HEK293 (cell line): ENCODE data around the gene RIN1.

Experiments
- CTCF ChIA-PET: fragments of 350-600 bp; formaldehyde crosslinking; extraction: SDS; loops from one replicate; lab custom pipeline; 2021; ENCODE audit warnings: antibody characterized with exemption; lab: Yijun Ruan, JAX
- POLR2A ChIA-PET: fragments of 300-600 bp; formaldehyde crosslinking; extraction: SDS; loops from one replicate; lab custom pipeline; 2020; ENCODE audit warnings: antibody characterized with exemption, inconsistent platforms; lab: Yijun Ruan, JAX
- H3K27ac ChIP-seq: fragments of 200-500 bp; sonication (Bioruptor generic); 2 replicates; pipeline ENCODE4 v1.5.1; 2014; ENCODE audit warnings: low read depth, low read length, control low read depth, inconsistent platforms; ENCODE audit errors: extremely low read depth
- H3K36me3 ChIP-seq, 2 experiments: fragments of 200-500 bp in 1 of 2; sonication (Bioruptor generic) in 1 of 2; 1 replicate in 1 of 2; 2 replicates in 1 of 2; pipeline ENCODE4 v1.5.1; 2014 to 2017; ENCODE audit warnings: inconsistent platforms in 2 of 2, low read length in 2 of 2; ENCODE audit not compliant: control insufficient read depth in 2 of 2, insufficient read depth in 1 of 2
- H3K4me1 ChIP-seq: fragments of 200-500 bp; sonication (Bioruptor generic); 2 replicates; pipeline ENCODE4 v1.5.1; 2014; ENCODE audit warnings: mild to moderate bottlenecking, low read length, inconsistent platforms; ENCODE audit not compliant: control insufficient read depth, insufficient read depth
- H3K4me3 ChIP-seq: 2 replicates; pipeline ENCODE4 v1.5.1; 2011; ENCODE audit warnings: low read depth, mild to moderate bottlenecking, control low read depth, low read length, moderate library complexity
- H3K9me3 ChIP-seq: fragments of 200-500 bp; sonication (Bioruptor generic); 2 replicates; pipeline ENCODE4 v1.5.1; 2014; ENCODE audit warnings: low read depth, low read length, inconsistent platforms; ENCODE audit not compliant: control insufficient read depth, insufficient read depth
- ATF2 ChIP-seq: fragments of 450-650 bp; formaldehyde crosslinking; IDR thresholded peaks from 2 replicates; pipeline ENCODE4 v1.5.1; 2016; ENCODE audit warnings: missing biosample characterization, missing genetic modification characterization, low read depth
- EGR2 ChIP-seq: fragments of 450-650 bp; formaldehyde crosslinking; IDR thresholded peaks from 2 replicates; pipeline ENCODE4 v1.5.1; 2016; ENCODE audit warnings: low read depth, missing biosample characterization, missing genetic modification characterization
- GFI1B ChIP-seq: fragments of 450-650 bp; formaldehyde crosslinking; IDR thresholded peaks from 2 replicates; pipeline ENCODE4 v1.5.1; 2016; ENCODE audit warnings: missing biosample characterization, missing genetic modification characterization
- GLIS2 ChIP-seq: fragments of 450-650 bp; formaldehyde crosslinking; IDR thresholded peaks from 2 replicates; pipeline ENCODE4 v1.5.1; 2016; ENCODE audit warnings: missing biosample characterization, missing genetic modification characterization
- MZF1 ChIP-seq: fragments of 450-650 bp; formaldehyde crosslinking; IDR thresholded peaks from 2 replicates; pipeline ENCODE4 v1.5.1; 2017; ENCODE audit warnings: missing biosample characterization, missing genetic modification characterization, borderline replicate concordance
- PATZ1 ChIP-seq: fragments of 450-650 bp; formaldehyde crosslinking; IDR thresholded peaks from 2 replicates; pipeline ENCODE4 v1.5.1; 2016; ENCODE audit warnings: missing biosample characterization, missing genetic modification characterization
- REST ChIP-seq: fragments of 450-650 bp; formaldehyde crosslinking; IDR thresholded peaks from 2 replicates; pipeline ENCODE4 v1.5.1; 2016; ENCODE audit warnings: missing biosample characterization, missing genetic modification characterization
- SCRT1 ChIP-seq: fragments of 450-650 bp; formaldehyde crosslinking; IDR thresholded peaks from 2 replicates; pipeline ENCODE4 v1.5.1; 2016; ENCODE audit warnings: missing biosample characterization, missing genetic modification characterization, borderline replicate concordance
- SETDB1 ChIP-seq: IDR thresholded peaks from one replicate; pipeline ENCODE4 v1.6.1; 2017; ENCODE audit warnings: mild to moderate bottlenecking, low read length, moderate library complexity, mixed read lengths; ENCODE audit not compliant: insufficient read length
- SP2 ChIP-seq: fragments of 450-650 bp; formaldehyde crosslinking; IDR thresholded peaks from 2 replicates; pipeline ENCODE4 v1.5.1; 2016; ENCODE audit warnings: missing biosample characterization, missing genetic modification characterization
- SP7 ChIP-seq: fragments of 450-650 bp; formaldehyde crosslinking; IDR thresholded peaks from 2 replicates; pipeline ENCODE4 v1.5.1; 2016; ENCODE audit warnings: missing biosample characterization, missing genetic modification characterization
- ZNF133 ChIP-seq: fragments of 450-650 bp; formaldehyde crosslinking; IDR thresholded peaks from 2 replicates; pipeline ENCODE4 v1.5.1; 2016; ENCODE audit warnings: missing biosample characterization, missing genetic modification characterization
- ZNF146 ChIP-seq: fragments of 450-650 bp; formaldehyde crosslinking; IDR thresholded peaks from 2 replicates; pipeline ENCODE4 v1.5.1; 2016; ENCODE audit warnings: missing biosample characterization, missing genetic modification characterization
- ZNF501 ChIP-seq: fragments of 450-650 bp; formaldehyde crosslinking; IDR thresholded peaks from 2 replicates; pipeline ENCODE4 v1.5.1; 2016; ENCODE audit warnings: missing biosample characterization, missing genetic modification characterization
- ZNF596 ChIP-seq: fragments of 450-650 bp; IDR thresholded peaks from 2 replicates; pipeline ENCODE4 v1.5.0; 2018; ENCODE audit warnings: missing biosample characterization, mild to moderate bottlenecking, missing genetic modification characterization, moderate library complexity
- ZNF639 ChIP-seq: fragments of 450-650 bp; formaldehyde crosslinking; IDR thresholded peaks from 2 replicates; pipeline ENCODE4 v1.5.1; 2016; ENCODE audit warnings: missing biosample characterization, missing genetic modification characterization
- ZNF792 ChIP-seq: fragments of 450-650 bp; formaldehyde crosslinking; IDR thresholded peaks from 2 replicates; pipeline ENCODE4 v1.5.1; 2016; ENCODE audit warnings: missing biosample characterization, missing genetic modification characterization
- TF ChIP-seq, protein P1 (sequence below): sonication (generic); formaldehyde crosslinking; IDR thresholded peaks from 2 replicates; pipeline ENCODE4 v1.8.1; 2022; ENCODE audit warnings: mild to moderate bottlenecking, moderate library complexity, missing genetic modification reagents
- TF ChIP-seq, protein P2 (sequence below): fragments of 450-650 bp; formaldehyde crosslinking; IDR thresholded peaks from 2 replicates; pipeline ENCODE4 v1.5.1; 2016; ENCODE audit warnings: missing biosample characterization, missing genetic modification characterization
- TF ChIP-seq, protein P3 (sequence below): fragments of 450-650 bp; formaldehyde crosslinking; conservative IDR thresholded peaks from 2 replicates; pipeline ENCODE4 v1.5.1; 2016; ENCODE audit warnings: low read depth, missing biosample characterization, missing genetic modification characterization

The RIN1 gene

GRCh38 chr11:66344550-66345315, 8.5 kb upstream of the RIN1 start, which contains the start of gene BRMS1 (continued):
- TF ChIP-seq, protein P1, sequence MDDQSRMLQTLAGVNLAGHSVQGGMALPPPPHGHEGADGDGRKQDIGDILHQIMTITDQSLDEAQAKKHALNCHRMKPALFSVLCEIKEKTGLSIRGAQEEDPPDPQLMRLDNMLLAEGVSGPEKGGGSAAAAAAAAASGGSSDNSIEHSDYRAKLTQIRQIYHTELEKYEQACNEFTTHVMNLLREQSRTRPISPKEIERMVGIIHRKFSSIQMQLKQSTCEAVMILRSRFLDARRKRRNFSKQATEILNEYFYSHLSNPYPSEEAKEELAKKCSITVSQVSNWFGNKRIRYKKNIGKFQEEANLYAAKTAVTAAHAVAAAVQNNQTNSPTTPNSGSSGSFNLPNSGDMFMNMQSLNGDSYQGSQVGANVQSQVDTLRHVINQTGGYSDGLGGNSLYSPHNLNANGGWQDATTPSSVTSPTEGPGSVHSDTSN (CRISPR knock-in tag), result 0 out of 2 replicates have a peak, but pooled peaks have one; percentile 35
- TF ChIP-seq, protein P2, sequence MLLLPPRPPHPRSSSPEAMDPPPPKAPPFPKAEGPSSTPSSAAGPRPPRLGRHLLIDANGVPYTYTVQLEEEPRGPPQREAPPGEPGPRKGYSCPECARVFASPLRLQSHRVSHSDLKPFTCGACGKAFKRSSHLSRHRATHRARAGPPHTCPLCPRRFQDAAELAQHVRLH (tag by site-specific recombination), result no peak
- TF ChIP-seq, protein P3, sequence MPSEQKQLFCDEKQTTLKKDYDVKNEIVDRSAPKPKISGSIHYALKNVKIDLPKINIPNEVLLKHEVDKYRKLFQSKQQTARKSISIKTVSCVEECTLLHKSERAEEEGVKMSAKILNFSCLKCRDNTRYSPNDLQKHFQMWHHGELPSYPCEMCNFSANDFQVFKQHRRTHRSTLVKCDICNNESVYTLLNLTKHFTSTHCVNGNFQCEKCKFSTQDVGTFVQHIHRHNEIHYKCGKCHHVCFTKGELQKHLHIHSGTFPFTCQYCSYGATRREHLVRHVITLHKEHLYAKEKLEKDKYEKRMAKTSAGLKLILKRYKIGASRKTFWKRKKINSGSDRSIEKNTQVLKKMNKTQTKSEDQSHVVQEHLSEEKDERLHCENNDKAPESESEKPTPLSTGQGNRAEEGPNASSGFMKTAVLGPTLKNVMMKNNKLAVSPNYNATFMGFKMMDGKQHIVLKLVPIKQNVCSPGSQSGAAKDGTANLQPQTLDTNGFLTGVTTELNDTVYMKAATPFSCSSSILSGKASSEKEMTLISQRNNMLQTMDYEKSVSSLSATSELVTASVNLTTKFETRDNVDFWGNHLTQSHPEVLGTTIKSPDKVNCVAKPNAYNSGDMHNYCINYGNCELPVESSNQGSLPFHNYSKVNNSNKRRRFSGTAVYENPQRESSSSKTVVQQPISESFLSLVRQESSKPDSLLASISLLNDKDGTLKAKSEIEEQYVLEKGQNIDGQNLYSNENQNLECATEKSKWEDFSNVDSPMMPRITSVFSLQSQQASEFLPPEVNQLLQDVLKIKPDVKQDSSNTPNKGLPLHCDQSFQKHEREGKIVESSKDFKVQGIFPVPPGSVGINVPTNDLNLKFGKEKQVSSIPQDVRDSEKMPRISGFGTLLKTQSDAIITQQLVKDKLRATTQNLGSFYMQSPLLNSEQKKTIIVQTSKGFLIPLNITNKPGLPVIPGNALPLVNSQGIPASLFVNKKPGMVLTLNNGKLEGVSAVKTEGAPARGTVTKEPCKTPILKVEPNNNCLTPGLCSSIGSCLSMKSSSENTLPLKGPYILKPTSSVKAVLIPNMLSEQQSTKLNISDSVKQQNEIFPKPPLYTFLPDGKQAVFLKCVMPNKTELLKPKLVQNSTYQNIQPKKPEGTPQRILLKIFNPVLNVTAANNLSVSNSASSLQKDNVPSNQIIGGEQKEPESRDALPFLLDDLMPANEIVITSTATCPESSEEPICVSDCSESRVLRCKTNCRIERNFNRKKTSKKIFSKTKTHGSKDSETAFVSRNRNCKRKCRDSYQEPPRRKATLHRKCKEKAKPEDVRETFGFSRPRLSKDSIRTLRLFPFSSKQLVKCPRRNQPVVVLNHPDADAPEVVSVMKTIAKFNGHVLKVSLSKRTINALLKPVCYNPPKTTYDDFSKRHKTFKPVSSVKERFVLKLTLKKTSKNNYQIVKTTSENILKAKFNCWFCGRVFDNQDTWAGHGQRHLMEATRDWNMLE (tag by site-specific recombination), result no peak
- TF ChIP-seq EGR2 (tag by site-specific recombination), result no peak
- TF ChIP-seq GLIS2, result no peak
- no peak for TF ChIP-seq SETDB1
- TF ChIP-seq SP2 (tag by site-specific recombination), result peak; percentile 66
- TF ChIP-seq SCRT1 (tag by site-specific recombination), result no peak
- no peak for TF ChIP-seq REST (tag by site-specific recombination)

- Histone ChIP-seq H3K27ac (no peak overlapping the region), H3K36me3 (peaks cover 0 to 55% of the 10 kb centered on the region in 2 experiments; a peak in 2 of 3 replicates), H3K9me3 (no peaks in the 10 kb centered on the region), H3K4me3 (no peak overlapping the region), H3K4me1 (no peaks in the 10 kb centered on the region)
- POLR2A ChIA-PET, result interaction anchor here (4.3 kb wide), 1 partner anchor 31 kb away, joined by 18 read pairs; no protein-coding TSS in a partner anchor
- CTCF ChIA-PET, result interaction anchor here (0.8 to 3.8 kb wide), 2 partner anchors 13 to 31 kb away, joined by 3 to 28 read pairs; no protein-coding TSS in a partner anchor
- TF ChIP-seq ZNF596 (tag by site-specific recombination) (no peak), ZNF501 (tag by site-specific recombination) (no peak), ATF2 (tag by site-specific recombination) (no peak), MZF1 (tag by site-specific recombination) (no peak), SP7 (tag by site-specific recombination) (no peak), GFI1B (tag by site-specific recombination) (no peak), ZNF792 (no peak), ZNF146 (no peak), ZNF133 (tag by site-specific recombination) (no peak), PATZ1 (no peak), ZNF639 (no peak)
Measured at GRCh38 chr11:66343176-66343575, 6.9 kb upstream of the RIN1 start.
